SJCRH30 (cell line): ENCODE data around the gene PSMC3. TPM values are rescaled to one million over a fixed set of nuclear protein-coding genes. Genes with fewer than 3 reads are reported as not detected.

ENCODE experiments used
- DNase-seq, 2 experiments: peaks; one replicate each; pipeline ENCODE4 v3.0.0-alpha.2; 2015 to 2020
- H3K27ac ChIP-seq: fragments of 250-450 bp; sonication (Bioruptor Pico); 2 replicates; pipeline ENCODE4 v1.5.1; 2020; ENCODE audit warnings: mild to moderate bottlenecking, moderate library complexity
- H3K27me3 ChIP-seq: fragments of 250-450 bp; sonication (Bioruptor Pico); 2 replicates; pipeline ENCODE4 v1.5.1; 2020; ENCODE audit warnings: mild to moderate bottlenecking, moderate library complexity
- H3K36me3 ChIP-seq: fragments of 250-450 bp; sonication (Bioruptor Pico); 2 replicates; pipeline ENCODE4 v1.5.1; 2020; ENCODE audit warnings: mild to moderate bottlenecking, moderate library complexity
- H3K4me1 ChIP-seq: fragments of 250-450 bp; sonication (Bioruptor Pico); 2 replicates; pipeline ENCODE4 v1.5.1; 2020; ENCODE audit warnings: mild to moderate bottlenecking, moderate library complexity
- H3K4me3 ChIP-seq: fragments of 250-450 bp; sonication (Bioruptor Pico); 2 replicates; pipeline ENCODE4 v1.5.1; 2020; ENCODE audit warnings: mild to moderate bottlenecking, moderate library complexity
- H3K9me3 ChIP-seq: fragments of 250-450 bp; sonication (Bioruptor Pico); replicated peaks from 2 replicates; pipeline ENCODE4 v1.5.1; 2020; ENCODE audit warnings: mild to moderate bottlenecking, moderate library complexity
- total RNA-seq: library from RNA; depleted of rRNA; stranded (reverse); fragments of >200 nt; shearing (Covaris generic); gene quantifications from 2 replicates; pipeline ENCODE4 v1.2.3, GENCODE V29; 2014

The PSMC3 gene
- total RNA-seq, 1 experiment from 2014 or later, result 258 TPM

- Histone ChIP-seq H3K4me1 (peaks cover 23% of the 10 kb centered on the region), H3K4me3 (no peak overlapping the region), H3K9me3 (no peaks in the 10 kb centered on the region), H3K36me3 (peaks cover under 1% of the 10 kb centered on the region; the same call in 1 of the 2 replicates), H3K27me3 (no peaks in the 10 kb centered on the region), H3K27ac (no peak overlapping the region)
- DNase-seq, result peak; percentile 60 to 68
Observed at GRCh38 chr11:47411884-47412746, 14.1 kb downstream of the PSMC3 start.

GRCh38 chr11:47410370-47411264 lies 15.6 kb downstream of the PSMC3 start:
- H3K27me3 ChIP-seq, result no peaks in the 10 kb centered on the region
- peaks cover 10% of the 10 kb centered on the region for H3K4me1 ChIP-seq
- no peak overlapping the region for H3K4me3 ChIP-seq
- no peak overlapping the region for H3K27ac ChIP-seq
- no peak for DNase-seq
- no peaks in the 10 kb centered on the region for H3K9me3 ChIP-seq
- no peaks in the 10 kb centered on the region for H3K36me3 ChIP-seq

GRCh38 chr11:47409440-47410369 lies 16.5 kb downstream of the PSMC3 start:
- Histone ChIP-seq H3K36me3 (no peaks in the 10 kb centered on the region), H3K4me3 (peak overlapping the region; percentile 81), H3K9me3 (no peaks in the 10 kb centered on the region), H3K27me3 (no peaks in the 10 kb centered on the region), H3K4me1 (peaks cover under 1% of the 10 kb centered on the region), H3K27ac (no peak overlapping the region)
- no peak for DNase-seq

- peak; percentile 38 to 48 for DNase-seq
- peak overlapping the region; percentile 49 for H3K27ac ChIP-seq
- H3K4me3 ChIP-seq, result peak overlapping the region; percentile 81
- no peaks in the 10 kb centered on the region; the same call in 1 of the 2 replicates for H3K4me1 ChIP-seq
- no peaks in the 10 kb centered on the region for H3K27me3 ChIP-seq
- no peaks in the 10 kb centered on the region for H3K9me3 ChIP-seq
- H3K36me3 ChIP-seq, result no peaks in the 10 kb centered on the region
Observed at GRCh38 chr11:47408598-47409439, 17.4 kb downstream of the PSMC3 start.

- no peaks in the 10 kb centered on the region for H3K27me3 ChIP-seq
- DNase-seq, result peak; percentile 95 to 97
- no peaks in the 10 kb centered on the region for H3K9me3 ChIP-seq
- peak within 1 kb of the TSS; percentile 81 for H3K4me3 ChIP-seq
- H3K36me3 ChIP-seq, result no peaks in the 10 kb centered on the region
- H3K4me1 ChIP-seq, result no peaks in the 10 kb centered on the region; the same call in 1 of the 2 replicates
- H3K27ac ChIP-seq, result peak within 1 kb of the TSS; percentile 49
Observed at GRCh38 chr11:47407746-47408590, 18.3 kb downstream of the PSMC3 start, which contains the start of gene SLC39A13. Gene SLC39A13, plus strand, starts transcription at chr11:47408590. Its CDS starts 1,505 bp downstream, at chr11:47410095.

- H3K27ac ChIP-seq, result no peak overlapping the region; the same call in 1 of the 2 replicates
- no peak for DNase-seq
- no peaks in the 10 kb centered on the region for H3K9me3 ChIP-seq
- no peaks in the 10 kb centered on the region; the same call in 1 of the 2 replicates for H3K4me1 ChIP-seq
- no peaks in the 10 kb centered on the region for H3K27me3 ChIP-seq
- no peaks in the 10 kb centered on the region for H3K36me3 ChIP-seq
- H3K4me3 ChIP-seq, result peak overlapping the region; percentile 81
Observed at GRCh38 chr11:47406896-47407745, 19.1 kb downstream of the PSMC3 start.

GRCh38 chr11:47403571-47403970 lies 22.7 kb downstream of the PSMC3 start:
- no peak overlapping the region for H3K27ac ChIP-seq
- H3K27me3 ChIP-seq, result no peaks in the 10 kb centered on the region
- no peak for DNase-seq
- H3K4me3 ChIP-seq, result no peak overlapping the region
- H3K4me1 ChIP-seq, result peaks cover 8% of the 10 kb centered on the region; the same call in 1 of the 2 replicates
- H3K9me3 ChIP-seq, result no peaks in the 10 kb centered on the region
- H3K36me3 ChIP-seq, result no peaks in the 10 kb centered on the region

GRCh38 chr11:47403135-47403534 lies 23.1 kb downstream of the PSMC3 start:
- no peak for DNase-seq
- peaks cover 8% of the 10 kb centered on the region; the same call in 1 of the 2 replicates for H3K4me1 ChIP-seq
- no peak overlapping the region for H3K4me3 ChIP-seq
- H3K27ac ChIP-seq, result no peak overlapping the region
- H3K27me3 ChIP-seq, result no peaks in the 10 kb centered on the region
- H3K36me3 ChIP-seq, result no peaks in the 10 kb centered on the region
- no peaks in the 10 kb centered on the region for H3K9me3 ChIP-seq

- Histone ChIP-seq H3K27ac (no peak overlapping the region), H3K4me3 (peak overlapping the region; percentile 58; the same call in 1 of the 2 replicates), H3K27me3 (no peaks in the 10 kb centered on the region), H3K4me1 (peaks cover 8% of the 10 kb centered on the region; the same call in 1 of the 2 replicates), H3K36me3 (no peaks in the 10 kb centered on the region), H3K9me3 (no peaks in the 10 kb centered on the region)
- DNase-seq, result no peak
Observed at GRCh38 chr11:47400768-47401279, 25.4 kb downstream of the PSMC3 start.

GRCh38 chr11:47399860-47400767 lies 26.1 kb downstream of the PSMC3 start:
- H3K27me3 ChIP-seq, result no peaks in the 10 kb centered on the region
- H3K36me3 ChIP-seq, result no peaks in the 10 kb centered on the region
- H3K4me3 ChIP-seq, result peak overlapping the region; percentile 58
- H3K9me3 ChIP-seq, result no peaks in the 10 kb centered on the region
- DNase-seq, result peak in 1 of 2 experiments; percentile 45
- H3K4me1 ChIP-seq, result peaks cover 8% of the 10 kb centered on the region; the same call in 1 of the 2 replicates
- H3K27ac ChIP-seq, result no peak overlapping the region

GRCh38 chr11:47398551-47398950 lies 27.7 kb downstream of the PSMC3 start:
- Histone ChIP-seq H3K27me3 (no peaks in the 10 kb centered on the region), H3K36me3 (no peaks in the 10 kb centered on the region), H3K27ac (no peak overlapping the region), H3K4me3 (no peak overlapping the region), H3K4me1 (peaks cover 11% of the 10 kb centered on the region; the same call in 1 of the 2 replicates), H3K9me3 (no peaks in the 10 kb centered on the region)
- no peak for DNase-seq
